GM06990 (cell line): Measurements from ENCODE around the gene HMCN2.

Experiments used
- DNase-seq: peaks from one replicate; pipeline ENCODE4 v3.0.0-alpha.2; 2011; ENCODE audit not compliant: insufficient read length; ENCODE audit errors: extremely low read depth
- H3K27me3 ChIP-seq: replicated peaks from 2 replicates; pipeline ENCODE4 v1.6.0; 2011; ENCODE audit warnings: low read length; ENCODE audit not compliant: control insufficient read depth, insufficient read depth
- H3K36me3 ChIP-seq: 2 replicates; pipeline ENCODE4 v1.5.1; 2011; ENCODE audit warnings: low read length; ENCODE audit not compliant: control insufficient read depth, insufficient read depth
- H3K4me3 ChIP-seq: replicated peaks from 2 replicates; pipeline ENCODE4 v1.5.1; 2011; ENCODE audit warnings: low read depth, mild to moderate bottlenecking, control low read depth, low read length
- CTCF ChIP-seq: IDR thresholded peaks from 2 replicates; pipeline ENCODE4 v1.5.1; 2011; ENCODE audit warnings: low read length, control low read depth, mild to moderate bottlenecking, inconsistent platforms; ENCODE audit not compliant: insufficient read depth, poor library complexity, severe bottlenecking

Gene HMCN2

GRCh38 chr9:130442746-130443455 lies 177.3 kb downstream of the HMCN2 start:
- Histone ChIP-seq H3K36me3 (no peaks in the 10 kb centered on the region), H3K4me3 (no peak overlapping the region), H3K27me3 (peaks cover 2% of the 10 kb centered on the region; the same call in 1 of the 2 replicates)
- no peak for TF ChIP-seq CTCF
- DNase-seq: no peak

GRCh38 chr9:130443456-130443801 lies 177.9 kb downstream of the HMCN2 start:
- DNase-seq: no peak
- no peak for TF ChIP-seq CTCF
- no peak overlapping the region for H3K4me3 ChIP-seq

GRCh38 chr9:130443840-130444492 lies 178.4 kb downstream of the HMCN2 start:
- Histone ChIP-seq H3K4me3 (no peak overlapping the region), H3K27me3 (peaks cover 2% of the 10 kb centered on the region; the same call in 1 of the 2 replicates), H3K36me3 (no peaks in the 10 kb centered on the region)
- no peak for DNase-seq
- TF ChIP-seq CTCF: no peak

More at GRCh38 chr9:130443456-130443801, 177.9 kb downstream of the HMCN2 start:
- Histone ChIP-seq H3K36me3 (no peaks in the 10 kb centered on the region), H3K27me3 (peaks cover 2% of the 10 kb centered on the region; the same call in 1 of the 2 replicates)

GRCh38 chr9:130444565-130445221 lies 179.1 kb downstream of the HMCN2 start, which contains the start of gene ASS1:
ASS1 (plus strand) TSS chr9:130444961; CDS start chr9:130452229, 7,268 bp downstream.
- no peak for TF ChIP-seq CTCF
- Histone ChIP-seq H3K4me3 (peak within 1 kb of the TSS; percentile 22), H3K36me3 (no peaks in the 10 kb centered on the region), H3K27me3 (peaks cover 2% of the 10 kb centered on the region; the same call in 1 of the 2 replicates)
- DNase-seq: no peak

GRCh38 chr9:130445268-130445983 lies 179.9 kb downstream of the HMCN2 start:
- no peak for TF ChIP-seq CTCF
- Histone ChIP-seq H3K36me3 (no peaks in the 10 kb centered on the region), H3K27me3 (peaks cover 2% of the 10 kb centered on the region; the same call in 1 of the 2 replicates), H3K4me3 (no peak overlapping the region; the same call in 1 of the 2 replicates)
- no peak for DNase-seq
